Activated CD8-positive, alpha-beta T cell treated with anti-CD3 and anti-CD28 coated beads, Interleukin-2, amount 10 ng/mL, durations not matched to agents 7 days and 5 days (primary cell): ENCODE measurements around the gene CDKAL1. TPM values are rescaled to one million over a fixed set of nuclear protein-coding genes. Genes with fewer than 3 reads are reported as not detected.

Experiments used
- ATAC-seq: fragments of 150-1000 bp; cut with Tn5 transposase; one replicate; pipeline ENCODE4 v1.10.0; 2021; ENCODE audit warnings: moderate library complexity
- CTCF ChIA-PET: fragments of 350-600 bp; sonication (Branson Sonifier 250); formaldehyde crosslinking; loops from one replicate; lab custom pipeline; 2021; ENCODE audit warnings: antibody characterized with exemption; lab: Charles Lee
- POLR2A ChIA-PET: fragments of 350-600 bp; sonication (Branson Sonifier 250); formaldehyde crosslinking; loops from one replicate; lab custom pipeline; 2021; ENCODE audit warnings: antibody characterized with exemption; lab: Charles Lee
- DNase-seq: peaks from one replicate; pipeline ENCODE4 v3.0.0-alpha.2; 2020
- H3K27ac Mint-ChIP-seq: one replicate; pipeline ENCODE4 v1.8.0; 2021; ENCODE audit warnings: mild to moderate bottlenecking, mixed read lengths
- H3K27me3 Mint-ChIP-seq: one replicate; pipeline ENCODE4 v1.8.0; 2021; ENCODE audit warnings: low read depth, mixed read lengths
- H3K36me3 Mint-ChIP-seq: one replicate; pipeline ENCODE4 v1.8.0; 2021; ENCODE audit warnings: low read depth, mixed read lengths
- H3K4me1 Mint-ChIP-seq: one replicate; pipeline ENCODE4 v1.8.0; 2021; ENCODE audit warnings: low read depth, mixed read lengths
- H3K4me3 Mint-ChIP-seq: one replicate; pipeline ENCODE4 v1.8.0; 2021; ENCODE audit warnings: mild to moderate bottlenecking, mixed read lengths
- H3K9me3 Mint-ChIP-seq: one replicate; pipeline ENCODE4 v1.8.0; 2022; ENCODE audit warnings: mixed read lengths; ENCODE audit not compliant: insufficient read depth
- total RNA-seq, 2 experiments: library from RNA; stranded (reverse); gene quantifications; one replicate each; pipeline ENCODE4 v1.2.3, GENCODE V29; 2021

The CDKAL1 gene
- total RNA-seq, 2 experiments from 2014 or later = 24.3 to 25.2 TPM

GRCh38 chr6:21131406-21131805 lies 597.1 kb downstream of the CDKAL1 start:
- H3K36me3 Mint-ChIP-seq = no peaks in the 10 kb centered on the region
- no peaks in the 10 kb centered on the region for H3K4me1 Mint-ChIP-seq
- POLR2A ChIA-PET = no interaction called here
- CTCF ChIA-PET = no interaction called here
- ATAC-seq = no peak
- no peak overlapping the region for H3K27ac Mint-ChIP-seq
- no peak for DNase-seq
- no peaks in the 10 kb centered on the region for H3K9me3 Mint-ChIP-seq
- H3K4me3 Mint-ChIP-seq = no peak overlapping the region
- no peaks in the 10 kb centered on the region for H3K27me3 Mint-ChIP-seq

GRCh38 chr6:21132446-21132845 lies 598.2 kb downstream of the CDKAL1 start:
- no peak overlapping the region for H3K4me3 Mint-ChIP-seq
- H3K27me3 Mint-ChIP-seq = no peaks in the 10 kb centered on the region
- no peak for ATAC-seq
- H3K4me1 Mint-ChIP-seq = no peaks in the 10 kb centered on the region
- no peaks in the 10 kb centered on the region for H3K36me3 Mint-ChIP-seq
- H3K9me3 Mint-ChIP-seq = no peaks in the 10 kb centered on the region
- DNase-seq = no peak
- ChIA-PET POLR2A (no interaction called here), CTCF (interaction anchor here (1.1 kb wide), 1 partner anchor 33 kb away, joined by 4 read pairs; no protein-coding TSS in a partner anchor)
- no peak overlapping the region for H3K27ac Mint-ChIP-seq

GRCh38 chr6:21132856-21133838 lies 598.9 kb downstream of the CDKAL1 start:
- ChIA-PET CTCF (interaction anchor here (1.1 kb wide), 1 partner anchor 32 kb away, joined by 4 read pairs; no protein-coding TSS in a partner anchor), POLR2A (no interaction called here)
- H3K27me3 Mint-ChIP-seq = no peaks in the 10 kb centered on the region
- H3K4me1 Mint-ChIP-seq = no peaks in the 10 kb centered on the region
- DNase-seq = no peak
- no peak overlapping the region for H3K27ac Mint-ChIP-seq
- no peak overlapping the region for H3K4me3 Mint-ChIP-seq
- H3K36me3 Mint-ChIP-seq = no peaks in the 10 kb centered on the region
- no peak for ATAC-seq
- no peaks in the 10 kb centered on the region for H3K9me3 Mint-ChIP-seq

GRCh38 chr6:21133901-21134300 lies 599.6 kb downstream of the CDKAL1 start:
- H3K9me3 Mint-ChIP-seq = no peaks in the 10 kb centered on the region
- no peak for DNase-seq
- H3K36me3 Mint-ChIP-seq = no peaks in the 10 kb centered on the region
- ATAC-seq = no peak
- no peaks in the 10 kb centered on the region for H3K4me1 Mint-ChIP-seq
- H3K4me3 Mint-ChIP-seq = no peak overlapping the region
- POLR2A ChIA-PET = no interaction called here
- H3K27me3 Mint-ChIP-seq = no peaks in the 10 kb centered on the region
- CTCF ChIA-PET = no interaction called here
- no peak overlapping the region for H3K27ac Mint-ChIP-seq

- Mint-ChIP-seq H3K9me3 (no peaks in the 10 kb centered on the region), H3K27me3 (no peaks in the 10 kb centered on the region), H3K27ac (no peak overlapping the region), H3K4me3 (no peak overlapping the region), H3K36me3 (no peaks in the 10 kb centered on the region), H3K4me1 (no peaks in the 10 kb centered on the region)
- CTCF ChIA-PET = no interaction called here
- POLR2A ChIA-PET = no interaction called here
- DNase-seq (no peak), ATAC-seq (no peak)
Observed at GRCh38 chr6:21134356-21134755, 600.1 kb downstream of the CDKAL1 start.

- CTCF ChIA-PET = no interaction called here
- no peak for DNase-seq
- POLR2A ChIA-PET = no interaction called here
- H3K27ac Mint-ChIP-seq = no peak overlapping the region
- peaks cover 2% of the 10 kb centered on the region for H3K36me3 Mint-ChIP-seq
- no peaks in the 10 kb centered on the region for H3K4me1 Mint-ChIP-seq
- no peak overlapping the region for H3K4me3 Mint-ChIP-seq
- H3K9me3 Mint-ChIP-seq = no peaks in the 10 kb centered on the region
- no peaks in the 10 kb centered on the region for H3K27me3 Mint-ChIP-seq
- ATAC-seq = no peak
Observed at GRCh38 chr6:21135484-21136013, 601.3 kb downstream of the CDKAL1 start.

GRCh38 chr6:21137700-21138335 lies 603.6 kb downstream of the CDKAL1 start:
- ATAC-seq (no peak), DNase-seq (no peak)
- H3K4me3 Mint-ChIP-seq = no peak overlapping the region
- no peak overlapping the region for H3K27ac Mint-ChIP-seq
- POLR2A ChIA-PET = interaction anchor here (0.6 kb wide), 1 partner anchor 430 kb away, joined by 4 read pairs; no protein-coding TSS in a partner anchor
- H3K36me3 Mint-ChIP-seq = peaks cover 8% of the 10 kb centered on the region
- no peaks in the 10 kb centered on the region for H3K9me3 Mint-ChIP-seq
- CTCF ChIA-PET = no interaction called here
- H3K4me1 Mint-ChIP-seq = no peaks in the 10 kb centered on the region
- no peaks in the 10 kb centered on the region for H3K27me3 Mint-ChIP-seq

GRCh38 chr6:21138336-21139069 lies 604.2 kb downstream of the CDKAL1 start:
- peaks cover 8% of the 10 kb centered on the region for H3K36me3 Mint-ChIP-seq
- DNase-seq (no peak), ATAC-seq (no peak)
- CTCF ChIA-PET = no interaction called here
- no peaks in the 10 kb centered on the region for H3K27me3 Mint-ChIP-seq
- H3K9me3 Mint-ChIP-seq = no peaks in the 10 kb centered on the region
- POLR2A ChIA-PET = interaction anchor here (0.6 kb wide), 1 partner anchor 430 kb away, joined by 4 read pairs; no protein-coding TSS in a partner anchor
- H3K4me3 Mint-ChIP-seq = no peak overlapping the region
- no peak overlapping the region for H3K27ac Mint-ChIP-seq
- H3K4me1 Mint-ChIP-seq = no peaks in the 10 kb centered on the region

- H3K4me3 Mint-ChIP-seq = no peak overlapping the region
- DNase-seq (no peak), ATAC-seq (no peak)
- no peaks in the 10 kb centered on the region for H3K9me3 Mint-ChIP-seq
- H3K4me1 Mint-ChIP-seq = no peaks in the 10 kb centered on the region
- ChIA-PET POLR2A (no interaction called here), CTCF (no interaction called here)
- no peak overlapping the region for H3K27ac Mint-ChIP-seq
- H3K36me3 Mint-ChIP-seq = peaks cover 8% of the 10 kb centered on the region
- no peaks in the 10 kb centered on the region for H3K27me3 Mint-ChIP-seq
Observed at GRCh38 chr6:21140966-21141365, 606.7 kb downstream of the CDKAL1 start.

GRCh38 chr6:21141616-21142303 lies 607.5 kb downstream of the CDKAL1 start:
- no peak for ATAC-seq
- no peak overlapping the region for H3K27ac Mint-ChIP-seq
- no peak for DNase-seq
- no peaks in the 10 kb centered on the region for H3K27me3 Mint-ChIP-seq
- H3K4me3 Mint-ChIP-seq = no peak overlapping the region
- H3K36me3 Mint-ChIP-seq = peaks cover 8% of the 10 kb centered on the region
- H3K4me1 Mint-ChIP-seq = no peaks in the 10 kb centered on the region
- no peaks in the 10 kb centered on the region for H3K9me3 Mint-ChIP-seq
- CTCF ChIA-PET = no interaction called here
- POLR2A ChIA-PET = no interaction called here

- Mint-ChIP-seq H3K9me3 (no peaks in the 10 kb centered on the region), H3K4me3 (no peak overlapping the region), H3K4me1 (no peaks in the 10 kb centered on the region), H3K36me3 (peaks cover 8% of the 10 kb centered on the region), H3K27ac (no peak overlapping the region), H3K27me3 (no peaks in the 10 kb centered on the region)
- ATAC-seq (no peak), DNase-seq (no peak)
- ChIA-PET CTCF (no interaction called here), POLR2A (no interaction called here)
Observed at GRCh38 chr6:21142741-21143140, 608.5 kb downstream of the CDKAL1 start.
